HEK293 (cell line): Measurements from ENCODE around the gene DAZAP1.

Source experiments
- KLF8 ChIP-seq: fragments of 450-650 bp; formaldehyde crosslinking; IDR thresholded peaks from 2 replicates; pipeline ENCODE4 v1.5.1; 2016; ENCODE audit warnings: missing biosample characterization, missing genetic modification characterization
- RBAK ChIP-seq: fragments of 450-650 bp; formaldehyde crosslinking; IDR thresholded peaks from 2 replicates; pipeline ENCODE4 v1.5.1; 2016; ENCODE audit warnings: missing biosample characterization, missing genetic modification characterization
- ZBTB1 ChIP-seq: fragments of 450-650 bp; formaldehyde crosslinking; IDR thresholded peaks from 2 replicates; pipeline ENCODE4 v1.5.1; 2016; ENCODE audit warnings: missing biosample characterization, missing genetic modification characterization
- ZEB2 ChIP-seq: fragments of 450-650 bp; formaldehyde crosslinking; IDR thresholded peaks from 2 replicates; pipeline ENCODE4 v1.5.1; 2016; ENCODE audit warnings: missing biosample characterization, missing genetic modification characterization
- ZNF112 ChIP-seq: fragments of 450-650 bp; formaldehyde crosslinking; IDR thresholded peaks from 2 replicates; pipeline ENCODE4 v1.5.0; 2017; ENCODE audit warnings: missing biosample characterization, missing genetic modification characterization
- ZNF133 ChIP-seq: fragments of 450-650 bp; formaldehyde crosslinking; IDR thresholded peaks from 2 replicates; pipeline ENCODE4 v1.5.1; 2016; ENCODE audit warnings: missing biosample characterization, missing genetic modification characterization
- ZNF16 ChIP-seq: fragments of 450-650 bp; formaldehyde crosslinking; IDR thresholded peaks from 2 replicates; pipeline ENCODE4 v1.5.1; 2016; ENCODE audit warnings: low read depth, missing biosample characterization, missing genetic modification characterization
- ZNF350 ChIP-seq: fragments of 450-650 bp; formaldehyde crosslinking; IDR thresholded peaks from 2 replicates; pipeline ENCODE4 v1.5.0; 2017; ENCODE audit warnings: missing biosample characterization, mild to moderate bottlenecking, missing genetic modification characterization
- ZNF433 ChIP-seq: fragments of 450-650 bp; formaldehyde crosslinking; IDR thresholded peaks from 2 replicates; pipeline ENCODE4 v1.5.1; 2016; ENCODE audit warnings: missing biosample characterization, missing genetic modification characterization, low read depth
- ZNF548 ChIP-seq: fragments of 450-650 bp; formaldehyde crosslinking; IDR thresholded peaks from 2 replicates; pipeline ENCODE4 v1.5.1; 2016; ENCODE audit warnings: missing biosample characterization, missing genetic modification characterization
- ZNF571 ChIP-seq: fragments of 450-650 bp; formaldehyde crosslinking; IDR thresholded peaks from 2 replicates; pipeline ENCODE4 v1.5.0; 2017; ENCODE audit warnings: missing biosample characterization, missing genetic modification characterization
- ZNF596 ChIP-seq: fragments of 450-650 bp; IDR thresholded peaks from 2 replicates; pipeline ENCODE4 v1.5.0; 2018; ENCODE audit warnings: missing biosample characterization, mild to moderate bottlenecking, missing genetic modification characterization, moderate library complexity
- ZNF677 ChIP-seq: fragments of 450-650 bp; IDR thresholded peaks from 2 replicates; pipeline ENCODE4 v1.5.0; 2018; ENCODE audit warnings: missing biosample characterization, mild to moderate bottlenecking, missing genetic modification characterization, moderate library complexity
- TF ChIP-seq, protein P1 (sequence below): fragments of 450-650 bp; formaldehyde crosslinking; conservative IDR thresholded peaks from 2 replicates; pipeline ENCODE4 v1.5.1; 2016; ENCODE audit warnings: low read depth, missing biosample characterization, missing genetic modification characterization
- TF ChIP-seq, protein P2 (sequence below): fragments of 450-650 bp; formaldehyde crosslinking; IDR thresholded peaks from 2 replicates; pipeline ENCODE4 v1.5.1; 2016; ENCODE audit warnings: missing biosample characterization, missing genetic modification characterization, borderline replicate concordance
- TF ChIP-seq, protein P3 (sequence below): fragments of 450-650 bp; formaldehyde crosslinking; IDR thresholded peaks from 2 replicates; pipeline ENCODE4 v1.5.1; 2017; ENCODE audit warnings: missing biosample characterization, missing genetic modification characterization
- TF ChIP-seq, protein P4 (sequence below): fragments of 450-650 bp; formaldehyde crosslinking; IDR thresholded peaks from 2 replicates; pipeline ENCODE4 v1.5.0; 2017; ENCODE audit warnings: missing biosample characterization, missing genetic modification characterization, borderline replicate concordance
- TF ChIP-seq, protein P5 (sequence below): fragments of 450-650 bp; formaldehyde crosslinking; IDR thresholded peaks from 2 replicates; pipeline ENCODE4 v1.5.1; 2016; ENCODE audit warnings: missing biosample characterization, missing genetic modification characterization
- TF ChIP-seq, protein P6 (sequence below): fragments of 450-650 bp; formaldehyde crosslinking; IDR thresholded peaks from 2 replicates; pipeline ENCODE4 v1.5.1; 2016; ENCODE audit warnings: missing biosample characterization, missing genetic modification characterization
- TF ChIP-seq, protein P7 (sequence below): fragments of 450-650 bp; formaldehyde crosslinking; IDR thresholded peaks from 2 replicates; pipeline ENCODE4 v1.5.1; 2017; ENCODE audit warnings: missing biosample characterization, mild to moderate bottlenecking, missing genetic modification characterization, moderate library complexity
- TF ChIP-seq, protein P8 (sequence below): fragments of 450-650 bp; formaldehyde crosslinking; IDR thresholded peaks from 2 replicates; pipeline ENCODE4 v1.5.1; 2017; ENCODE audit warnings: missing biosample characterization, missing genetic modification characterization

DAZAP1 gene

DNA sequence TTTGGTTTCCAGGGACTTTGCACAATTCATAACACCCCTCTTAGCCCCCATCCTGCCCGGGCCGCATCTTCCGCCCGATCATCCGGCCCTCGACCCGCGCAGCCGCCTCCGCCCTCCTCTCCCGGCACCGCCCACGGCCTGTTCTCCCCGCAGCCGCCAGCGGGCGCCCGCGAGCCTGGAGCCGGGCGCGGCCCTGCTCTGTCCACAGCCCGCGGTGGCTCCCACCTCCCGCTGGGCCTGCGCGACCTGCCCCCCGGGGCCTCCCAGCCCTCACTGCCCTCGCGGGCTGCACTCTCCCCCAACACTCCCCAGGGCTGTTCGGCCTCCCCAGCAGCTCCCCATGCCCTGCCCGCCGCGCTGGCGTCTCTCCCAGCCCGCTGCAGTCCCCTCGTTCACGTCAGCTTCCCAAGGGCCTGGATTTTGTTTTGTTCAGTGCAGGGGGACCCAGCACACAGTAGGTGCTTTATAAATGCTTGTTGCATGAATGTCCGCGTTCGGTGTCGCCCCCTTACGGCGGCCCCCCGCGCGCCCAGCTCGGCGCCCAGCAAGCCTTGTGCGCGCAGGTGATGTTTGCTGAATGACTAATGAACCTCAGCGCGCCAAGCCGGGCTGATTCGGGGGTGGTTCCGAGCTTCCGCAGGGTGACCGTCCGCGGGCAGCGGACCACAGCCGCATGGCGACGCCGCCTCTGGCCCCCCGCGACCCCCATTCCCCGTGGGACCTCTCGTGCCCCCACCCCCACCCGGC is 38.0 kb downstream of the DAZAP1 start (continued):
- TF ChIP-seq, protein P1, sequence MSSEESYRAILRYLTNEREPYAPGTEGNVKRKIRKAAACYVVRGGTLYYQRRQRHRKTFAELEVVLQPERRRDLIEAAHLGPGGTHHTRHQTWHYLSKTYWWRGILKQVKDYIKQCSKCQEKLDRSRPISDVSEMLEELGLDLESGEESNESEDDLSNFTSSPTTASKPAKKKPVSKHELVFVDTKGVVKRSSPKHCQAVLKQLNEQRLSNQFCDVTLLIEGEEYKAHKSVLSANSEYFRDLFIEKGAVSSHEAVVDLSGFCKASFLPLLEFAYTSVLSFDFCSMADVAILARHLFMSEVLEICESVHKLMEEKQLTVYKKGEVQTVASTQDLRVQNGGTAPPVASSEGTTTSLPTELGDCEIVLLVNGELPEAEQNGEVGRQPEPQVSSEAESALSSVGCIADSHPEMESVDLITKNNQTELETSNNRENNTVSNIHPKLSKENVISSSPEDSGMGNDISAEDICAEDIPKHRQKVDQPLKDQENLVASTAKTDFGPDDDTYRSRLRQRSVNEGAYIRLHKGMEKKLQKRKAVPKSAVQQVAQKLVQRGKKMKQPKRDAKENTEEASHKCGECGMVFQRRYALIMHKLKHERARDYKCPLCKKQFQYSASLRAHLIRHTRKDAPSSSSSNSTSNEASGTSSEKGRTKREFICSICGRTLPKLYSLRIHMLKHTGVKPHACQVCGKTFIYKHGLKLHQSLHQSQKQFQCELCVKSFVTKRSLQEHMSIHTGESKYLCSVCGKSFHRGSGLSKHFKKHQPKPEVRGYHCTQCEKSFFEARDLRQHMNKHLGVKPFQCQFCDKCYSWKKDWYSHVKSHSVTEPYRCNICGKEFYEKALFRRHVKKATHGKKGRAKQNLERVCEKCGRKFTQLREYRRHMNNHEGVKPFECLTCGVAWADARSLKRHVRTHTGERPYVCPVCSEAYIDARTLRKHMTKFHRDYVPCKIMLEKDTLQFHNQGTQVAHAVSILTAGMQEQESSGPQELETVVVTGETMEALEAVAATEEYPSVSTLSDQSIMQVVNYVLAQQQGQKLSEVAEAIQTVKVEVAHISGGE (tag by site-specific recombination): no peak; the same call in 1 of the 2 replicates
- peak; percentile 92 for TF ChIP-seq ZNF16
- TF ChIP-seq ZNF677 (tag by site-specific recombination): peak; percentile 34; the same call in 1 of the 2 replicates
- 0 out of 2 replicates have a peak, but pooled peaks have one; percentile 25 for TF ChIP-seq ZBTB1 (tag by site-specific recombination)
- TF ChIP-seq, protein P2, sequence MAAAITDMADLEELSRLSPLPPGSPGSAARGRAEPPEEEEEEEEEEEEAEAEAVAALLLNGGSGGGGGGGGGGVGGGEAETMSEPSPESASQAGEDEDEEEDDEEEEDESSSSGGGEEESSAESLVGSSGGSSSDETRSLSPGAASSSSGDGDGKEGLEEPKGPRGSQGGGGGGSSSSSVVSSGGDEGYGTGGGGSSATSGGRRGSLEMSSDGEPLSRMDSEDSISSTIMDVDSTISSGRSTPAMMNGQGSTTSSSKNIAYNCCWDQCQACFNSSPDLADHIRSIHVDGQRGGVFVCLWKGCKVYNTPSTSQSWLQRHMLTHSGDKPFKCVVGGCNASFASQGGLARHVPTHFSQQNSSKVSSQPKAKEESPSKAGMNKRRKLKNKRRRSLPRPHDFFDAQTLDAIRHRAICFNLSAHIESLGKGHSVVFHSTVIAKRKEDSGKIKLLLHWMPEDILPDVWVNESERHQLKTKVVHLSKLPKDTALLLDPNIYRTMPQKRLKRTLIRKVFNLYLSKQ (tag by site-specific recombination): no peak
- TF ChIP-seq, protein P3, sequence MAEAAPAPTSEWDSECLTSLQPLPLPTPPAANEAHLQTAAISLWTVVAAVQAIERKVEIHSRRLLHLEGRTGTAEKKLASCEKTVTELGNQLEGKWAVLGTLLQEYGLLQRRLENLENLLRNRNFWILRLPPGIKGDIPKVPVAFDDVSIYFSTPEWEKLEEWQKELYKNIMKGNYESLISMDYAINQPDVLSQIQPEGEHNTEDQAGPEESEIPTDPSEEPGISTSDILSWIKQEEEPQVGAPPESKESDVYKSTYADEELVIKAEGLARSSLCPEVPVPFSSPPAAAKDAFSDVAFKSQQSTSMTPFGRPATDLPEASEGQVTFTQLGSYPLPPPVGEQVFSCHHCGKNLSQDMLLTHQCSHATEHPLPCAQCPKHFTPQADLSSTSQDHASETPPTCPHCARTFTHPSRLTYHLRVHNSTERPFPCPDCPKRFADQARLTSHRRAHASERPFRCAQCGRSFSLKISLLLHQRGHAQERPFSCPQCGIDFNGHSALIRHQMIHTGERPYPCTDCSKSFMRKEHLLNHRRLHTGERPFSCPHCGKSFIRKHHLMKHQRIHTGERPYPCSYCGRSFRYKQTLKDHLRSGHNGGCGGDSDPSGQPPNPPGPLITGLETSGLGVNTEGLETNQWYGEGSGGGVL (tag by site-specific recombination): peak; percentile 82
- no peak for TF ChIP-seq ZNF112 (tag by site-specific recombination)
- TF ChIP-seq, protein P4, sequence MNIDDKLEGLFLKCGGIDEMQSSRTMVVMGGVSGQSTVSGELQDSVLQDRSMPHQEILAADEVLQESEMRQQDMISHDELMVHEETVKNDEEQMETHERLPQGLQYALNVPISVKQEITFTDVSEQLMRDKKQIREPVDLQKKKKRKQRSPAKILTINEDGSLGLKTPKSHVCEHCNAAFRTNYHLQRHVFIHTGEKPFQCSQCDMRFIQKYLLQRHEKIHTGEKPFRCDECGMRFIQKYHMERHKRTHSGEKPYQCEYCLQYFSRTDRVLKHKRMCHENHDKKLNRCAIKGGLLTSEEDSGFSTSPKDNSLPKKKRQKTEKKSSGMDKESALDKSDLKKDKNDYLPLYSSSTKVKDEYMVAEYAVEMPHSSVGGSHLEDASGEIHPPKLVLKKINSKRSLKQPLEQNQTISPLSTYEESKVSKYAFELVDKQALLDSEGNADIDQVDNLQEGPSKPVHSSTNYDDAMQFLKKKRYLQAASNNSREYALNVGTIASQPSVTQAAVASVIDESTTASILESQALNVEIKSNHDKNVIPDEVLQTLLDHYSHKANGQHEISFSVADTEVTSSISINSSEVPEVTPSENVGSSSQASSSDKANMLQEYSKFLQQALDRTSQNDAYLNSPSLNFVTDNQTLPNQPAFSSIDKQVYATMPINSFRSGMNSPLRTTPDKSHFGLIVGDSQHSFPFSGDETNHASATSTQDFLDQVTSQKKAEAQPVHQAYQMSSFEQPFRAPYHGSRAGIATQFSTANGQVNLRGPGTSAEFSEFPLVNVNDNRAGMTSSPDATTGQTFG (tag by site-specific recombination): no peak
- no peak for TF ChIP-seq ZNF133 (tag by site-specific recombination)
- TF ChIP-seq, protein P5, sequence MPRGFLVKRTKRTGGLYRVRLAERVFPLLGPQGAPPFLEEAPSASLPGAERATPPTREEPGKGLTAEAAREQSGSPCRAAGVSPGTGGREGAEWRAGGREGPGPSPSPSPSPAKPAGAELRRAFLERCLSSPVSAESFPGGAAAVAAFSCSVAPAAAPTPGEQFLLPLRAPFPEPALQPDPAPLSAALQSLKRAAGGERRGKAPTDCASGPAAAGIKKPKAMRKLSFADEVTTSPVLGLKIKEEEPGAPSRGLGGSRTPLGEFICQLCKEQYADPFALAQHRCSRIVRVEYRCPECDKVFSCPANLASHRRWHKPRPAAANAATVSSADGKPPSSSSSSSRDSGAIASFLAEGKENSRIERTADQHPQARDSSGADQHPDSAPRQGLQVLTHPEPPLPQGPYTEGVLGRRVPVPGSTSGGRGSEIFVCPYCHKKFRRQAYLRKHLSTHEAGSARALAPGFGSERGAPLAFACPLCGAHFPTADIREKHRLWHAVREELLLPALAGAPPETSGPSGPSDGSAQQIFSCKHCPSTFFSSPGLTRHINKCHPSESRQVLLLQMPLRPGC (tag by site-specific recombination): peak; percentile 66
- TF ChIP-seq, protein P6, sequence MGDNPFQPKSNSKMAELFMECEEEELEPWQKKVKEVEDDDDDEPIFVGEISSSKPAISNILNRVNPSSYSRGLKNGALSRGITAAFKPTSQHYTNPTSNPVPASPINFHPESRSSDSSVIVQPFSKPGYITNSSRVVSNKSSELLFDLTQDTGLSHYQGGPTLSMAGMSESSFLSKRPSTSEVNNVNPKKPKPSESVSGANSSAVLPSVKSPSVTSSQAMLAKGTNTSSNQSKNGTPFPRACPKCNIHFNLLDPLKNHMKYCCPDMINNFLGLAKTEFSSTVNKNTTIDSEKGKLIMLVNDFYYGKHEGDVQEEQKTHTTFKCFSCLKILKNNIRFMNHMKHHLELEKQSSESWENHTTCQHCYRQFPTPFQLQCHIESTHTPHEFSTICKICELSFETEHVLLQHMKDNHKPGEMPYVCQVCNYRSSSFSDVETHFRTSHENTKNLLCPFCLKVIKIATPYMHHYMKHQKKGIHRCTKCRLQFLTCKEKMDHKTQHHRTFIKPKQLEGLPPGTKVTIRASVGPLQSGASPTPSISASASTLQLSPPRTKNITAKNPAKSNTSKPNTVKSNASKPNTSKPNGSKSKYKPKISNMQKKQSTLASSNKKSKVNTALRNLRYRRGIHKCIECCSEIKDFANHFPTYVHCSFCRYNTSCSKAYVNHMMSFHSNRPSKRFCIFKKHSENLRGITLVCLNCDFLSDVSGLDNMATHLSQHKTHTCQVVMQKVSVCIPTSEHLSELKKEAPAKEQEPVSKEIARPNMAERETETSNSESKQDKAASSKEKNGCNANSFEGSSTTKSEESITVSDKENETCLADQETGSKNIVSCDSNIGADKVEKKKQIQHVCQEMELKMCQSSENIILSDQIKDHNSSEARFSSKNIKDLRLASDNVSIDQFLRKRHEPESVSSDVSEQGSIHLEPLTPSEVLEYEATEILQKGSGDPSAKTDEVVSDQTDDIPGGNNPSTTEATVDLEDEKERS (tag by site-specific recombination): peak; percentile 70; the same call in 1 of the 2 replicates
- no peak for TF ChIP-seq ZNF433 (tag by site-specific recombination)
- TF ChIP-seq, protein P7, sequence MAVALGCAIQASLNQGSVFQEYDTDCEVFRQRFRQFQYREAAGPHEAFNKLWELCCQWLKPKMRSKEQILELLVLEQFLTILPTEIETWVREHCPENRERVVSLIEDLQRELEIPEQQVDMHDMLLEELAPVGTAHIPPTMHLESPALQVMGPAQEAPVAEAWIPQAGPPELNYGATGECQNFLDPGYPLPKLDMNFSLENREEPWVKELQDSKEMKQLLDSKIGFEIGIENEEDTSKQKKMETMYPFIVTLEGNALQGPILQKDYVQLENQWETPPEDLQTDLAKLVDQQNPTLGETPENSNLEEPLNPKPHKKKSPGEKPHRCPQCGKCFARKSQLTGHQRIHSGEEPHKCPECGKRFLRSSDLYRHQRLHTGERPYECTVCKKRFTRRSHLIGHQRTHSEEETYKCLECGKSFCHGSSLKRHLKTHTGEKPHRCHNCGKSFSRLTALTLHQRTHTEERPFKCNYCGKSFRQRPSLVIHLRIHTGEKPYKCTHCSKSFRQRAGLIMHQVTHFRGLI: peak; percentile 44; the same call in 1 of the 2 replicates
- TF ChIP-seq ZNF548 (tag by site-specific recombination): no peak
- TF ChIP-seq KLF8 (tag by site-specific recombination): peak; percentile 87
- peak; percentile 58; the same call in 1 of the 2 replicates for TF ChIP-seq ZNF596 (tag by site-specific recombination)
- no peak for TF ChIP-seq ZNF350 (tag by site-specific recombination)
- no peak for TF ChIP-seq ZNF571 (tag by site-specific recombination)
- no peak for TF ChIP-seq RBAK (tag by site-specific recombination)
- TF ChIP-seq, protein P8, sequence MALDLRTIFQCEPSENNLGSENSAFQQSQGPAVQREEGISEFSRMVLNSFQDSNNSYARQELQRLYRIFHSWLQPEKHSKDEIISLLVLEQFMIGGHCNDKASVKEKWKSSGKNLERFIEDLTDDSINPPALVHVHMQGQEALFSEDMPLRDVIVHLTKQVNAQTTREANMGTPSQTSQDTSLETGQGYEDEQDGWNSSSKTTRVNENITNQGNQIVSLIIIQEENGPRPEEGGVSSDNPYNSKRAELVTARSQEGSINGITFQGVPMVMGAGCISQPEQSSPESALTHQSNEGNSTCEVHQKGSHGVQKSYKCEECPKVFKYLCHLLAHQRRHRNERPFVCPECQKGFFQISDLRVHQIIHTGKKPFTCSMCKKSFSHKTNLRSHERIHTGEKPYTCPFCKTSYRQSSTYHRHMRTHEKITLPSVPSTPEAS (tag by site-specific recombination): no peak
- TF ChIP-seq ZEB2: peak; percentile 92
